HG03097 (cell line): ENCODE measurements around the gene AP3B1.

ENCODE experiments used
- ATAC-seq: cut with Tn5 transposase; IDR thresholded peaks from one replicate; pipeline ENCODE4 v1.9.1; 2021; ENCODE audit not compliant: unreplicated experiment, low FRiP score

AP3B1 gene

DNA sequence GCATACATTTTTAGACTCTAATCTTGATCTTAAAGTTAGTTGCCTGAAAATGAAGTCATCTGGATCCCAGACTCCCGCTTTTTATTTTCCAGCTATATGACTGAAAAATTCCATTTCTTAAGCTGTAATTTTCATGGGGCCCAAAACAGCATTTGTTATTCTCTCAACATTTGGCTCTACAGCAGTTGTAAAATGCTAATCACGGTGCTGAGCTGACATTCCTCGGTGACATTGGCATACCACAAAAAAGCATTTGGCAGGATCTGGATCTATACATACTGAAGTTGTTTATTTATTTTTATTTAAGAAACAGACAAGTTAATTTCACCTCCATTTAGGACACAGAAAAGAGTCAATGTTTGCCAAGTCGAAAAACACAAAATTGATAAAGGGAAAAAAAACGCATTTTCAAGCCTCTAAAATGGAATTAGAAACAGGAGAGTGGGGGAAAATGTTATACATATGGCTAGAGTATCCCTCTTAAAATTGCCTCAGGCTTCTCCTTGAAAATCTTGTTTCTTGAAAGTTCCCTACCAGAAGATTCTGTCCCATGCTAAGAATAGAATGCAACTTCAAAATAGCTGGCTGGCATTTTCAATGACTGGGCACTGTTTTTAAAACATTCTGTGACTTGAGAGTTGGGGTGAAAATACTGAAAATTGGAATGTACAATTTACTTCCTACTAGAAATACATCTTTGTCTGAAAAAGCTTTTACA, 310.9 kb downstream of the AP3B1 start:
- ATAC-seq = no peak

DNA sequence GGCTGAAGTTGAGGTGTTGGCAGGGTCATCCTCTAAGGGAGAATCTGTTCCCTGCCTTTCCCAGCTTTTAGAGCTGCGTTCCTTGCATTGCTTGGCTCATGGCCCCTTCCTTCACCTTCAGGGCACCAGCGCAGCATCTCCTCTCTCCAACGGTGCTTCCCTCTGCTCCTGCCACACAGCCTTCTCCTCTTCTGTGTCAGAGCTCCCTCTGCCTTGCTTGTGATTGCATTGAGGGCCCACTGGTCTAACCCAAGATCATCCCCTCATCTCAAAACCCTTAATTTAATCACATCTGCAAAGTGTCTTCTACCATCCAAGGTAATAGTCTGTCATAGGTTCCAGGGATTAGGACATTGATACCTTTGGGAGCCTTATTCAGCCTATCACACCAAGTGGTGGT, 312.7 kb downstream of the AP3B1 start:
- no peak for ATAC-seq

DNA sequence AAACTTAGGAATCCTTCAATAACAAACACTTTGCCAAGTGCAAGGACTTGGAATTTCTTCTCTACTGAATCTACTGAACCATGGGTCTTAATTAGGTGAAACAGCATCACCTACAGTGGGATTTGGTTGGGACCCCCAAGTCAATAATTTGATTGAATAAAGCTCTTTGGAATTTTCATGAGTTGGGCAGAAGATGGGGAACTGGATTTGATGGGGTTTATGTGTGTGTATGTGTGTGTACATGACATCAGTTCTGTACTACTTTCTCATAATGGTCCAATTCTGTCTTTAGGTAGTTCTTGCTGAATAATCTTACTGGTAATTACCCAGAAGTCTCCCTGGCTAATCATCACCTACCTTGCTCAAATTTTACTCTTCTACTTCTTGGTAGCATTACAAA, 319.9 kb downstream of the AP3B1 start:
- no peak for ATAC-seq

DNA sequence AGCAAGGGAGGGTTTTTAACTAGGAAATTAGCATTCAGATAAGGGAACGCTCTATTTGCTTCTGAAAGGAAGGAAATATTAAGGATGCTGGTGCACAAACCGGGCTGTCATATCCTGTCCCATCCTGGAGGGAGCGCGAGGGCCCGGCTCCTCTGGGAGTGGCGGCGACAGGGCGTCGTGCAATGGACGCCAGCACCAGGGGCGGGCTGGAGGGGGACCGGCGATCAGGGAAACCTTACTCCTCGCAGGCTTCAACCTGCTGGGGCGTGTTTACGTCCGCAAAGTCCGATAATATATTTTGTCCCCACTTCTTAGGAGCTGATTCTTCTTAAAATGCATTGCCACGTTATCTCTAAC, 321.3 kb downstream of the AP3B1 start:
- no peak for ATAC-seq

DNA sequence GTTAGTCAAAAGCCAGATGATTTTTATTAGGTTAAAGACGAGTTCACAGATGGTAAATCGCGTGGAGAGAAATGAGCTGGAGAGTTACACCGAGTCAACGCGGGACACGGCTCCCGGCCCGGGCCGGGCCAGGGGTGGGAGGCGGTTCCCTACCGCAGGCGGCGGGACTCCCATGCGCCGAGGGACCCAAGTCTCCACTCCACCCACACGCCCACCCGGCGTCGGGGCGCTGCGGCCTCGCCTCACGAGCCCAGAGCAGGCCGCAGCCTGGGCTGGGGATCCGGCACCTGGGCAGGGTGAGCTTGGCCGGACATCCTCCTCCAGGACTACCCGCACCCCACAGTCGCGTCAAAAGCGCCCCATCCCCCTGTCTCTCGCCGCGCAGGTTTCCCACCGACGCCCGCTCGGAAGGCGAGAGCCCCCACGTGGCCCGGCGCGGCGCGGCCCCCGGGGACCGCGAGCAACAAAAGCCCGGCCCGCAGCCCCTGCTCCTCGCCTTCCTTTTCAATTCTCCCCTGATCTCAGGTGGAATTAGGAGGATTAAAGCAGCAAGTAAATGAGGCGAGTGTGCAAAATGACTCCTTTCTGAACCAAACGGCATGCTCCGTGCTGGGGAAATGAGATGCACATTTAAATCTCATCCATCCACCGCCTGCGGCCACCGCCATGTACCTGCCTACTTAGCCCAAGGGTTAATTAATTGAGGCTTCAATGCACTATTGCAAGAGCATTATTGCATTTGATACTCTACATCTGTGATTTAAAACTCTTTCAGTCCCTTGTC, 321.8 kb downstream of the AP3B1 start:
- no peak for ATAC-seq

DNA sequence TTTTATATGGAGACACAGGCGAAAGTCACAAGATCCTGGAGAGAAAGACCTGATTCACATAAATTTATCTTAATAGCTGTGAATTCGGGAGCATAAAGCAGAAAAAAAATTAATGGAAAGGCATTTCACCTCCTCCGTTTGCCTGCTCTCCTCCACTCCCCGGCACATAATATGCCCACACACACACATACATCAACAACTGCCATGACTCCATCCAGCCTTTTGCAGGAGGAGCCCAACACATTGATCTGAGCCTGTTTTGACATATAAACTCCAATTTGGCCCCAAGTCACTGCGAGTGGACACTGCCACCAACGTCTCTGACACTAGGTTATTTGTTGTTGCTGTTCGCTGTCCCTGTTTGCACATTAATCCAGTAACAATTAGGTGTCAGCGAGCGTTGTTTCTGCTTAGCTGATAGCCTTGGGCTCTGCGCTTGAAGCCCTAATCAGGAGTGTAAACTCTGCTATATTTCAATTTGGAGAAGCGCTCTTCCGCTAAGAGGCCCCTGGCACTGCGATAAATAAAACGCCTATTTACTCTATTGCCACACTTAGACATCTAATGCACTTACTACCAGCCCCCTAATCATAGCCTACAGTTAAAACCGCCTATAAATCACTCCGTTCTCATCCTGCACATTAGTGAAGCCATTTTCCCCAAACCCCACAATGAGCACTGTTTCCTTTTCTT, 322.6 kb downstream of the AP3B1 start:
- no peak for ATAC-seq

DNA sequence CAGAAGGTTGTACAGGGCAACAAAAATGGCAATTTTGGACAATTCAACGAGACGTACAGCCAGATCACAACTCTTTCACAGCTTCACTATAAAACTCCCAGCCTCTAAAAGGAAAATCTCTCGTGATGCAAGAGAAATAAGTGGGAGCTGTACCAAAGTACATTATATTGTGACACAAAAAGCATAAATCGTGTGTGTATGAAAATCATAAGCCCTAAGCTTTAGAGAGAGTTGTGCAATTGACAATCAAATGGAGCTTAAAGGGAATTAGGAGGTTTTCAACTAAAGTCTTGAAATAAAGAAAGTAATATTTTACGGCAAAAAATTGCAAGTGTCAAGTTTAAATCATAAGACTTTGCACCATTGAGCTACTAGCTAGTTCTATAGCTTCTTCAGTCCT, 323.6 kb downstream of the AP3B1 start:
- no peak for ATAC-seq

DNA sequence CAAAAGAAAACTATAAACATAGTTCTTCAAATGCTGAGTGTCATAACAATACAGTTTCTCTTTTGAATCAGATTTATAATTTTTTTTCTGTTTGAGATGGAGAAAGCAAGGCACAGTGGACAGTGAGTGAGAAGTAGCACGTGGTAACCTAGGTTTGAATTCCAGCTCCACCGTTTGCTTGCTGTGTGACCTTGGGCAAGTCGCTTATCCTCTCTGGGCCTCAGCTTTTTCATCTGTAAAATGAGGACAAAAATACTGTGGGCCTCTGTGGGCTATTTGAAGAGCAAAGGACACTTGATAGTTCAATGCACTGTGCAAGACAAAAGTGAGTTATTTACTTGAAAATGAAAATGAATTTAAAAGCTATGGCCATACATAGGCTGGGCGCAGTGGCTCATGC, 330.7 kb downstream of the AP3B1 start:
- ATAC-seq = no peak

DNA sequence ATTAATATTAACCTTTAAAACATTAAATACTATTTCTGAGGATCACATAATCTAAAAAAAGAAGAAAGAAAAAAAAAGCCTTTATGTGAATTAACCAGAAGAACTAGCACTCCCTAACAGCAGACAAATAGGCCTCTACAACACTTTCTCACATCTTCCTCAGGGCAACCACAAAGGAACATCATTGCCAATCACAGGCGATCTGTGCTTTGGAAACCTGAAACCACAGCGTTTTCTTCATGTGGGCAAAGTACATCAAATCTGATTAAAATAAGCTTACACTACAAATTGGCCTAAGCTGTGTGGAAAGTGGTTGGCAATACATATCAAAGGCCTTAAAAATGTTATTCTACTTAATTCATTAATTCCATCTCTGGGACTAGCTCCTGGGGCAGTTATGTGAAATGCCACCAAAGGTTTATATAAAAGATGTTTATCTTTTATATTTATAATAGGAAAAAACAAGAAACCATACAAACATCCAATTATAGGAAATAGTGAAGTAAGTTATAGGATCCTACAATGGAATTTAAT, 333.6 kb downstream of the AP3B1 start:
- ATAC-seq = no peak

DNA sequence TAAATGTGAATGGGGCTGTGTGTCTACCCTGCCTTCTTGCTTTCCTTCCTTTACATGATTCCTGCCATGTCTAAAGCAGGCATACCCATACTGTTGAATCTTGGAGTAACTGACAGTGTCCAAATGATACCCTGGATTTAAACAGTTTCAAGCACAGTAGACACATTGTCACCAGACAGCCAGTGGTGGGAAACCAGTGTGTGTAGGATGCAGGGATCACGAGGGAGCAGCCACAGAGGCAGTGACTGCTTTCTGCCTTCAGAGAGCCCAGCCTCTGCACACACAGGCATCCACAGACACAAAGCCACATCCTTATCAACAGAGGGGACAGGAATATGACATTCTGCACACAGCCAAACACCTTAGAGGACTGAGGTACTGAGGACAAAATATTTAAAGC, 334.2 kb downstream of the AP3B1 start:
- ATAC-seq = no peak

DNA sequence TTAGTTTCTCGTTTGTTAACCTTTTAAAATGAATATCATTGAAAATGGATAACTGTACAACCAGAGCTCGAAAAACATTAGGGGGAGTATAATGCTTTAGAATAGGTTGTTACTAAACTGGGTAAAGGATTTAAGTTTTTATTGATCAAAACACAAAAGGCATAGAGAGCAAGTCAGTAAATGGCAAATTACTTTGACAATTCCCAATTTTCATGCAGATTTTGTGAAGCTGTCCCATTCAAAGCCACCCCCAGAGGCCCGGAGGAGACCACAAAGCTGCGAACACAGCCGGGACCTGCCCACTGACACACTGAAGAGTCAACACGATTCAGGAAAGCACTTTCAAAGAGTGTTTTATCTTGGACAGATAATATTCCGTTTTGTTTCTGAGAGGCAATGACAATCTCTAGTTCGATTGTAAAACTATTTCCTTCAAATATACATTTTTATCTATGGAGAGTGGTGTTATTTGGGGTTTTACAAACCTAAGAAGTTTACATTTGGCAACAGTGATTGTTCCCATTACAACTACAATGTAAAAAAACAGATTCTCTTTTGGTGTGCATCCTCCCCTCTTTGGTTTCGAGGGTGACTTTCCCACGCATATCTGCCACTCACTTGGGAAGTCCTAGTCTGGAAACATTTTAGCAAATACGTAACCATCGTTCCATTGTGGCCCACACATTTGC, 335.7 kb downstream of the AP3B1 start:
- no peak for ATAC-seq

DNA sequence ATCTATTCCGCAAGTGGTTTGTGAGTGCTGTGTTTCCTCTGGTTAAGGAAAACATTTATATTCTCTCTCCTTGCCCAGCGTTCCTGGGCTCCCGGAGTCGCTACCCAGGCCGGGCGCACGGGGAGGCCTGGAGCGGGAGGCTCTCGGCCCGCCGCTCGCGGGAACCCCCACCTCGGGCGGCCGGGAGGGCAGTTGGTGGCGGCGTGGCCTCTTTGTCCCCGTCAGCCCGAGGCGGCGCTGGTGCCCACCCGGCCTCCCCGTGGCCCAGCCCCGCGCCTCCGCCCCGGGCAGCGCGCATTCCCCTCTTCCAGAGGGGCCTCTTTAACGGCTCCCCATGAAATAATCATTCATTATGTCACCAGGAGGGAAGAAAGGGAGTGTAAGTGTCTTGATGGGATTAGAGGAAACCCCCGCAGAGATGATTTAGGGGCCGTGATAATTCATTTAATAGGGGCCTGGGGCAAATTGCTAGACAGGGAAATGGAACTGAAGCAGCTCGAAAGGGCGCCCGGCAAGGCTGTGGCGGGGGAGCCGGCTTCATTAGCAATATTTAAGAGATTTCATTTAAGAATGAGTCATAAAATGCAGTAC, 336.5 kb downstream of the AP3B1 start:
- no peak for ATAC-seq

DNA sequence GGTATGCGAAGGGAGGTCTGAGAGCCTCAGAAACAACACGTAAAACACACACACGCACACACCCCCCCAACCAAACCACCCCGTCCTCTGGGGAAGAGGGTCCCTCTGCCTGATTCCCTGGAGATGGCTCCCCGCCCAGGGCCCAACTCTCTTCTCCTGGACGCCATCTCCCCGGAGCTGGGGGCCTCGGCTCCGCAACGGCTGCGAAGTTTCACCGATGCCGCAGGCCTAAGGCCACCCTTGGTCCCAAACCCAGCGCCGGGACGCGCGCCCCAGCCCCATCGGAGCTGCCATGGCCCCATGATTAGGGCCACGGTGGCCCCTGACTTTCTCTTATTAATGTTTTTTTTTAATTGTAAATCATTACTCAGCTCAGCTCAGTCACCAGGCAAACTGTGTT, 337.0 kb downstream of the AP3B1 start:
- ATAC-seq = no peak

DNA sequence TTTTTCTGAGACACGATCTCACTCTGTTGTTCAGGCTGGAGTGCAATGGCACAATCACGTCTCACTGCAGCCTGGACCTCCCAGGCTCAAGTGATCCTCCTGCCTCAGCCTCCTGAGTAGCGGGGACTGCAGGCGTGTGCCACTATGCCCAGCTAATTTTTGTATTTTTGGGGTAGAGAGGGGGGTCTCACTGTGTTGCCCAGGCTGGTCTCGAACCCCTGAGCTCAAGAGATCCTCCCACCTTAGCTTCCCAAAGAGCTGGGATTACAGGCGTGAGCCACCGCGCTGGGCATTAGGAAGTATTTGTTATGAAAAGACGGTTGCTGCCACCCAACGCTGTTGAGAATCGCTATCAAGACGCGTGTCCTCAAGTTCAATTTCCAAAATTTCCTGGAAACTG, 337.4 kb downstream of the AP3B1 start:
- ATAC-seq = no peak

DNA sequence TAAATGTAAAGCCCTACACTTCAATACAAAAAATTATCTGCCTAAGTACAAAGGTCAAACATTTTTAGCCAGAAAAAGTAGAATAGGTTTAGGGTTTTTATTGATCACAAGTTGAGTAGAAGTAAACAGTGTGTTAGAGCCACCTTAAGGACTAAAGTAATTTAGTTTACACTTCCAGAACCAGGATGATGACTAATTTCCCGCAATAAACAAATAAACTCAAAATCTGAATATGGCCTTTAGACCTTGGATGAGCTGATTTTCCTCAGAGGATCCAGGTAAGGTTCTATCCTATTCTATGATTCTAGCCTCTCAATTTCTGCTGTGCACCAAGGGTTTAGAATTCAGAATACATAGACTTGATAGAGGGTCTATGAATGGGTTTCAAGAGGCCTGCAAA, 338.9 kb downstream of the AP3B1 start:
- ATAC-seq = no peak

DNA sequence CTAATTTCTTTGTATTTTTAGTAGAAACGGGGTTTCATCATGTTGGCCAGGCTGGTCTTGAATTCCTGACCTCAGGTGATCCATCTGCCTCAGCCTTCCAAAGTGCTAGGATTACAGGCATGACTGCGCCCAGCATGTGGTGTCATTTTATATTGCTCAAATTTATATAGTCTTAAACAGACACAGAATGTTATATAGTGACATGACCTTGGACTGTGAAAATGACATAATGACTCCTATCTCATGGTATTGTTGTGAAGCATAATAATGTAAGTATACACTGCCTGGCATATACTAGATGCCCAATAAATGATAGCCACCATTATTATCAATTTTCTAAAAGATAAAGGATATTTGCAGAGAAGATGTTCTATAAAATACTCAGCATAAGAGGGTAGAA, 341.1 kb downstream of the AP3B1 start:
- no peak for ATAC-seq

DNA sequence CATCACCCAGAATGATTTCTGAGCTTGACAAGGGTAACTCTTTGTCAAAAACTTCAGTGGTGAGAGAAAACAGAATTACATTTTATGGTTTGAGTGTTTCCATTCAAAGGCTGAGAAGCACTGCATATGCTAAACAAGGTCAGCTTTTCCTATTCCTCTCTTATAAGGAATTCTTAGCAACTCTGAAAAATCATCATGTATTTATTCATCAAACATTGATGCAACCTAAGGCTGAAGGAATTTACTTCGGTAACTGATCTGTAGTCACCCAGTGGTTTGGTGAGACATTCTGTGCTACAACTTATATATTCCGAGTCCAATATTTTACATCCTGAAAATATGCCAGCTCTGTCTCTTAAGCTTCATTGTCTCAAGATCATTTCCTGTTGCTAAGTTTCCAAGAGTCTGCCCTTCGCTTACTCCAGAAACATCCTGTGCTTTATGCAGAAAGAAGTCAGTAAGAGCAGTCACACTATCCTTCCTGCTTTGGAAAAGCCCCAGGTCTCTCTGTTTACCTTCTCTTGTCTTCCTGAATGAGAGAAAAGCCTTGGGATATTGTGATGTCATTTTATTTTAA, 341.8 kb downstream of the AP3B1 start:
- no peak for ATAC-seq
